HepG2 (cell line): Measurements from ENCODE around the gene RTEL1. TPM values are rescaled to one million over a fixed set of nuclear protein-coding genes. Genes with fewer than 3 reads are reported as not detected.

Experiments used
- AHR ChIP-seq: IDR thresholded peaks from 2 replicates; pipeline ENCODE4 v1.6.1; 2018; ENCODE audit warnings: missing genetic modification reagents, missing compliant biosample characterization
- ATRX ChIP-seq: sonication (generic); formaldehyde crosslinking; IDR thresholded peaks from 2 replicates; pipeline ENCODE4 v1.4.0; 2020; ENCODE audit warnings: missing genetic modification reagents, borderline replicate concordance
- DPF2 ChIP-seq: sonication (generic); formaldehyde crosslinking; IDR thresholded peaks from 2 replicates; pipeline ENCODE4 v1.4.0; 2020; ENCODE audit warnings: mild to moderate bottlenecking, low read depth, missing genetic modification reagents, borderline replicate concordance
- E2F5 ChIP-seq: sonication (generic); formaldehyde crosslinking; conservative IDR thresholded peaks from 2 replicates; pipeline ENCODE4 v1.4.0; 2020; ENCODE audit warnings: missing genetic modification reagents
- FOXM1 ChIP-seq: sonication (generic); formaldehyde crosslinking; IDR thresholded peaks from 2 replicates; pipeline ENCODE4 v1.5.0; 2020; ENCODE audit warnings: missing genetic modification reagents
- GPN1 ChIP-seq: sonication (generic); formaldehyde crosslinking; IDR thresholded peaks from 2 replicates; pipeline ENCODE4 v1.5.1; 2020; ENCODE audit warnings: missing genetic modification reagents, borderline replicate concordance
- HNRNPK ChIP-seq: fragments of 200-400 bp; formaldehyde crosslinking; IDR thresholded peaks from 2 replicates; pipeline ENCODE4 v1.6.1; 2018; ENCODE audit warnings: low read length, low read depth, moderate library complexity, mild to moderate bottlenecking; ENCODE audit not compliant: poor library complexity, severe bottlenecking
- KLF15 ChIP-seq: sonication (generic); formaldehyde crosslinking; IDR thresholded peaks from 2 replicates; pipeline ENCODE4 v1.8.1; 2023; ENCODE audit warnings: borderline replicate concordance, mild to moderate bottlenecking, inconsistent platforms, missing genetic modification reagents, mixed read lengths
- MATR3 ChIP-seq: sonication (generic); formaldehyde crosslinking; IDR thresholded peaks from 2 replicates; pipeline ENCODE4 v1.4.0; 2020; ENCODE audit warnings: missing genetic modification reagents
- MED8 ChIP-seq: sonication (generic); formaldehyde crosslinking; IDR thresholded peaks from 2 replicates; pipeline ENCODE4 v1.8.1; 2023; ENCODE audit warnings: mild to moderate bottlenecking, missing genetic modification reagents; ENCODE audit not compliant: insufficient replicate concordance
- NCOR1 ChIP-seq: fragments of 200-600 bp; sonication (generic); IDR thresholded peaks from 2 replicates; pipeline ENCODE4 v1.7.0; 2017; ENCODE audit warnings: antibody characterized with exemption, low read length, borderline replicate concordance
- REL ChIP-seq: sonication (generic); formaldehyde crosslinking; conservative IDR thresholded peaks from 2 replicates; pipeline ENCODE4 v1.8.0; 2022; ENCODE audit warnings: mild to moderate bottlenecking, missing genetic modification reagents, moderate library complexity
- THAP8 ChIP-seq: sonication (generic); formaldehyde crosslinking; IDR thresholded peaks from 2 replicates; pipeline ENCODE4 v1.5.1; 2020; ENCODE audit warnings: missing genetic modification reagents, mild to moderate bottlenecking, borderline replicate concordance
- ZBTB2 ChIP-seq: sonication (generic); formaldehyde crosslinking; IDR thresholded peaks from 2 replicates; pipeline ENCODE4 v1.8.0; 2022; ENCODE audit warnings: low read depth, missing genetic modification reagents
- ZBTB37 ChIP-seq: sonication (generic); formaldehyde crosslinking; IDR thresholded peaks from 2 replicates; pipeline ENCODE4 v1.4.0; 2020; ENCODE audit warnings: mild to moderate bottlenecking, missing genetic modification reagents
- ZKSCAN1 ChIP-seq: fragments of 150-350 bp; IDR thresholded peaks from 2 replicates; pipeline ENCODE4 v1.6.1; 2014; ENCODE audit warnings: low read length
- ZNF124 ChIP-seq: sonication (generic); formaldehyde crosslinking; IDR thresholded peaks from 2 replicates; pipeline ENCODE4 v1.4.0; 2020; ENCODE audit warnings: missing genetic modification reagents
- ZNF276 ChIP-seq: sonication (generic); formaldehyde crosslinking; IDR thresholded peaks from 2 replicates; pipeline ENCODE4 v1.4.0; 2020; ENCODE audit warnings: mild to moderate bottlenecking, low read depth, missing genetic modification reagents
- ZXDC ChIP-seq: sonication (generic); formaldehyde crosslinking; IDR thresholded peaks from 2 replicates; pipeline ENCODE4 v1.5.0; 2020; ENCODE audit warnings: mild to moderate bottlenecking, missing genetic modification reagents
- polyA plus RNA-seq, 8 experiments: library from polyadenylated mRNA; depleted of rRNA in 3 of 8; stranded (reverse) in 7 of 8; unstranded in 1 of 8; fragments of >200 nt; fragmentation: Illumina TruSeq in 4 of 8; extraction: Trizol in 4 of 8; gene quantifications; 2 replicates each; pipeline versions ENCODE4 v1.2.1 to v1.2.3, GENCODE V29; 2011 to 2016; ENCODE audit warnings: low read depth in 4 of 8, missing spikeins in 1 of 8, mixed read lengths in 1 of 8; ENCODE audit not compliant: insufficient read depth in 1 of 8
- total RNA-seq, 5 experiments: library from RNA; depleted of rRNA; stranded (reverse); fragments of >200 nt; fragmentation: Illumina TruSeq; extraction: Trizol; gene quantifications; 2 replicates each; pipeline ENCODE4 v1.2.3, GENCODE V29; 2016; ENCODE audit warnings: low read depth in 1 of 5

RTEL1 gene
- total and polyA plus RNA-seq, 2 of the 13 experiments (the other 11 are each of a cell fraction or from before 2014, with no cell fraction given) = 21.8 to 36.4 TPM

GRCh38 chr20:63652192-63652980 is 5.7 kb upstream of the RTEL1 start (continued):
- no peak for TF ChIP-seq ZXDC (CRISPR knock-in tag)
- peak; percentile 73 for TF ChIP-seq MED8 (CRISPR knock-in tag)
- 0 out of 2 replicates have a peak, but pooled peaks have one; percentile 49 for TF ChIP-seq REL (CRISPR knock-in tag)
- TF ChIP-seq MATR3 (CRISPR knock-in tag) = no peak
- no peak for TF ChIP-seq FOXM1 (CRISPR knock-in tag)
- TF ChIP-seq ZNF276 (CRISPR knock-in tag) = no peak
- TF ChIP-seq ATRX = no peak
- TF ChIP-seq HNRNPK = peak; percentile 48
- TF ChIP-seq ZKSCAN1 = no peak
- TF ChIP-seq ZBTB2 = 0 out of 2 replicates have a peak, but pooled peaks have one; percentile 41
- TF ChIP-seq ZBTB37 (CRISPR knock-in tag) = no peak
- TF ChIP-seq E2F5 = no peak
- no peak for TF ChIP-seq KLF15 (CRISPR knock-in tag)
- no peak; the same call in 1 of the 2 replicates for TF ChIP-seq AHR (CRISPR knock-in tag)
- TF ChIP-seq NCOR1 = no peak
- no peak for TF ChIP-seq ZNF124 (CRISPR knock-in tag)
- TF ChIP-seq THAP8 (CRISPR knock-in tag) = no peak; the same call in 1 of the 2 replicates
- no peak for TF ChIP-seq GPN1 (CRISPR knock-in tag)
- no peak for TF ChIP-seq DPF2 (CRISPR knock-in tag)
